HepG2 (cell line): Measurements from ENCODE around the gene SMIM24. TPM values are rescaled to one million over a fixed set of nuclear protein-coding genes. Genes with fewer than 3 reads are reported as not detected.

Experiments used
- HNRNPK ChIP-seq: fragments of 200-400 bp; formaldehyde crosslinking; IDR thresholded peaks from 2 replicates; pipeline ENCODE4 v1.6.1; 2018; ENCODE audit warnings: low read length, low read depth, moderate library complexity, mild to moderate bottlenecking; ENCODE audit not compliant: poor library complexity, severe bottlenecking
- JUNB ChIP-seq: sonication (generic); formaldehyde crosslinking; IDR thresholded peaks from 2 replicates; pipeline ENCODE4 v1.8.0; 2022; ENCODE audit warnings: missing genetic modification reagents, mild to moderate bottlenecking, borderline replicate concordance
- MYC ChIP-seq: sonication (generic); formaldehyde crosslinking; IDR thresholded peaks from 2 replicates; pipeline ENCODE4 v1.9.0; 2021; ENCODE audit warnings: missing genetic modification reagents, borderline replicate concordance
- SIX4 ChIP-seq: sonication (generic); formaldehyde crosslinking; IDR thresholded peaks from 2 replicates; pipeline ENCODE4 v1.4.0; 2020; ENCODE audit warnings: missing genetic modification reagents
- SMYD3 ChIP-seq: sonication (generic); formaldehyde crosslinking; IDR thresholded peaks from 2 replicates; pipeline ENCODE4 v1.8.1; 2023; ENCODE audit warnings: mild to moderate bottlenecking, missing genetic modification reagents
- ZBTB20 ChIP-seq: sonication (generic); formaldehyde crosslinking; IDR thresholded peaks from 2 replicates; pipeline ENCODE4 v1.8.1; 2023; ENCODE audit warnings: missing genetic modification reagents, low read depth, mild to moderate bottlenecking, borderline replicate concordance
- ZNF496 ChIP-seq: sonication (generic); formaldehyde crosslinking; IDR thresholded peaks from 2 replicates; pipeline ENCODE4 v1.8.1; 2023; ENCODE audit warnings: mild to moderate bottlenecking, moderate library complexity, missing genetic modification reagents; ENCODE audit not compliant: insufficient replicate concordance
- ZZZ3 ChIP-seq: sonication (generic); formaldehyde crosslinking; IDR thresholded peaks from 2 replicates; pipeline ENCODE4 v1.4.0; 2020; ENCODE audit warnings: missing genetic modification reagents, mild to moderate bottlenecking, borderline replicate concordance
- polyA plus RNA-seq, 8 experiments: library from polyadenylated mRNA; depleted of rRNA in 3 of 8; stranded (reverse) in 7 of 8; unstranded in 1 of 8; fragments of >200 nt; fragmentation: Illumina TruSeq in 4 of 8; extraction: Trizol in 4 of 8; gene quantifications; 2 replicates each; pipeline versions ENCODE4 v1.2.1 to v1.2.3, GENCODE V29; 2011 to 2016; ENCODE audit warnings: low read depth in 4 of 8, missing spikeins in 1 of 8, mixed read lengths in 1 of 8; ENCODE audit not compliant: insufficient read depth in 1 of 8
- total RNA-seq, 5 experiments: library from RNA; depleted of rRNA; stranded (reverse); fragments of >200 nt; fragmentation: Illumina TruSeq; extraction: Trizol; gene quantifications; 2 replicates each; pipeline ENCODE4 v1.2.3, GENCODE V29; 2016; ENCODE audit warnings: low read depth in 1 of 5
- TF ChIP-seq, protein P1 (sequence below): sonication (generic); formaldehyde crosslinking; IDR thresholded peaks from 2 replicates; pipeline ENCODE4 v1.5.0; 2020; ENCODE audit warnings: mild to moderate bottlenecking, missing genetic modification reagents, borderline replicate concordance
- TF ChIP-seq, protein P2 (sequence below): sonication (generic); formaldehyde crosslinking; IDR thresholded peaks from 2 replicates; pipeline ENCODE4 v1.5.1; 2020; ENCODE audit warnings: missing genetic modification reagents, mild to moderate bottlenecking, borderline replicate concordance
- TF ChIP-seq, protein P3 (sequence below): sonication (generic); formaldehyde crosslinking; IDR thresholded peaks from 2 replicates; pipeline ENCODE4 v1.4.0; 2020; ENCODE audit warnings: missing genetic modification reagents
- TF ChIP-seq, protein P4 (sequence below): sonication (generic); formaldehyde crosslinking; IDR thresholded peaks from 2 replicates; pipeline ENCODE4 v1.4.0; 2020; ENCODE audit warnings: missing genetic modification reagents
- TF ChIP-seq, protein P5 (sequence below): sonication (generic); formaldehyde crosslinking; IDR thresholded peaks from 2 replicates; pipeline ENCODE4 v1.4.0; 2020; ENCODE audit warnings: mild to moderate bottlenecking, missing genetic modification reagents
- TF ChIP-seq, protein P6 (sequence below): sonication (generic); formaldehyde crosslinking; IDR thresholded peaks from 2 replicates; pipeline ENCODE4 v1.8.1; 2022; ENCODE audit warnings: low read depth, mild to moderate bottlenecking, missing genetic modification reagents

SMIM24 gene
- total and polyA plus RNA-seq, 2 of the 13 experiments (the other 11 are each of a cell fraction or from before 2014, with no cell fraction given): 11.2 to 70.6 TPM

DNA sequence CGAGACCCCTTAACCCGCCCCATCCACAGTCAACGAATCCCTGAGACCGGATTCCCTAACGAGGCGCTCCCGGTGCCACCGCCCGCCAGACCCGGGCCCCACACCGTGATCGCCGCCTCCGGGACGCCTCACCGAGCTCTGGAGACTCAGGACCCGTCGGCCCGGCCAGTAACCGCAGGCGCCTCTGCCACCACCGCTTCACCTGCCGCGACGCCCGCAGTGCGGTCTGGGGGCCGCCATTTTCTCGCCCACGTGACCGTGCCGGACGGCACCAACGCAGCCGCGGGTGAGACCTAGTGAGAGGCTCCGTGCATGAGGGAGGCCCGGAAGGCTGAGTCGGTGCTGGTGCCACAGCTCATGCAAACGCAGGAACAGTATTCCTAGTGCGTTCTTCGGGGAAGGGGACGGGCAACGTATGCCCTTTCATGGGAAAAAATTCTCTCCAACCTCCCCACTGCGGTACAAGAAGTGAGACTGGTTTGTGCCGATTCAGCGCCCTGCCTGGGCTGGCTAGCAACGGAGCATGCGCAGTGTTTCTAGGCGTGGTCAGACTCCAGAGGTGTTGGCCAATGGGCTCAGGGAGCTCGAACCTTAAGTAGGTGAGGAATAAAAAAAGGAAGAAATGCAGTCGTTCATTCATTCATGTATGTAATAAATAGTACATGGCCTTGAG, 20.2 kb upstream of the SMIM24 start, which contains the start of gene DOHH (continued):
- TF ChIP-seq, protein P1, sequence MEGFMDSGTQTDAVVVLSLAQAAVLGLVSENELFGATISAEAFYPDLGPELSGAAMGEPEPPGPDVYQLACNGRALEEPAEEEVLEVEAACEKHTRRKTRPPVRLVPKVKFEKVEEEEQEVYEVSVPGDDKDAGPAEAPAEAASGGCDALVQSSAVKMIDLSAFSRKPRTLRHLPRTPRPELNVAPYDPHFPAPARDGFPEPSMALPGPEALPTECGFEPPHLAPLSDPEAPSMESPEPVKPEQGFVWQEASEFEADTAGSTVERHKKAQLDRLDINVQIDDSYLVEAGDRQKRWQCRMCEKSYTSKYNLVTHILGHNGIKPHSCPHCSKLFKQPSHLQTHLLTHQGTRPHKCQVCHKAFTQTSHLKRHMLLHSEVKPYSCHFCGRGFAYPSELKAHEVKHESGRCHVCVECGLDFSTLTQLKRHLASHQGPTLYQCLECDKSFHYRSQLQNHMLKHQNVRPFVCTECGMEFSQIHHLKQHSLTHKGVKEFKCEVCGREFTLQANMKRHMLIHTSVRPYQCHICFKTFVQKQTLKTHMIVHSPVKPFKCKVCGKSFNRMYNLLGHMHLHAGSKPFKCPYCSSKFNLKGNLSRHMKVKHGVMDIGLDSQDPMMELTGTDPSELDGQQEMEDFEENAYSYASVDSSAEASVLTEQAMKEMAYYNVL (CRISPR knock-in tag): no peak; the same call in 1 of the 2 replicates
- TF ChIP-seq HNRNPK (no peak), ZZZ3 (CRISPR knock-in tag) (no peak), ZNF496 (no peak), ZBTB20 (CRISPR knock-in tag) (no peak), MYC (CRISPR knock-in tag) (peak; percentile 93), SIX4 (no peak), SMYD3 (CRISPR knock-in tag) (no peak), JUNB (CRISPR knock-in tag) (no peak)
- TF ChIP-seq, protein P2, sequence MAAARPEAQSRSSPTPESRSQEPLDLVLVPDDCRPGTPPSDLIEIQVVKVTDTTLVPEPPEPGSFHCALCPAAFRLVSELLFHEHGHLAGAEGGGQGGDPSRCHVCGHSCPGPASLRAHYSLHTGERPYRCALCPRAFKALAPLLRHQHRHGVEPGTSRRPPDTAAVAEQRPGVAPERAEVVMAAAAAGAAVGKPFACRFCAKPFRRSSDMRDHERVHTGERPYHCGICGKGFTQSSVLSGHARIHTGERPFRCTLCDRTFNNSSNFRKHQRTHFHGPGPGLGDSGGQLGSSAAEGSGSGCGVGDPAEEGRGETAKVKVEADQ (CRISPR knock-in tag): peak; percentile 80; the same call in 1 of the 2 replicates
- TF ChIP-seq, protein P3, sequence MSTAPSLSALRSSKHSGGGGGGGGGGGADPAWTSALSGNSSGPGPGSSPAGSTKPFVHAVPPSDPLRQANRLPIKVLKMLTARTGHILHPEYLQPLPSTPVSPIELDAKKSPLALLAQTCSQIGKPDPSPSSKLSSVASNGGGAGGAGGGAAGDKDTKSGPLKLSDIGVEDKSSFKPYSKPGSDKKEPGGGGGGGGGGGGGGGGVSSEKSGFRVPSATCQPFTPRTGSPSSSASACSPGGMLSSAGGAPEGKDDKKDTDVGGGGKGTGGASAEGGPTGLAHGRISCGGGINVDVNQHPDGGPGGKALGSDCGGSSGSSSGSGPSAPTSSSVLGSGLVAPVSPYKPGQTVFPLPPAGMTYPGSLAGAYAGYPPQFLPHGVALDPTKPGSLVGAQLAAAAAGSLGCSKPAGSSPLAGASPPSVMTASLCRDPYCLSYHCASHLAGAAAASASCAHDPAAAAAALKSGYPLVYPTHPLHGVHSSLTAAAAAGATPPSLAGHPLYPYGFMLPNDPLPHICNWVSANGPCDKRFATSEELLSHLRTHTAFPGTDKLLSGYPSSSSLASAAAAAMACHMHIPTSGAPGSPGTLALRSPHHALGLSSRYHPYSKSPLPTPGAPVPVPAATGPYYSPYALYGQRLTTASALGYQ (CRISPR knock-in tag): no peak
- TF ChIP-seq, protein P4, sequence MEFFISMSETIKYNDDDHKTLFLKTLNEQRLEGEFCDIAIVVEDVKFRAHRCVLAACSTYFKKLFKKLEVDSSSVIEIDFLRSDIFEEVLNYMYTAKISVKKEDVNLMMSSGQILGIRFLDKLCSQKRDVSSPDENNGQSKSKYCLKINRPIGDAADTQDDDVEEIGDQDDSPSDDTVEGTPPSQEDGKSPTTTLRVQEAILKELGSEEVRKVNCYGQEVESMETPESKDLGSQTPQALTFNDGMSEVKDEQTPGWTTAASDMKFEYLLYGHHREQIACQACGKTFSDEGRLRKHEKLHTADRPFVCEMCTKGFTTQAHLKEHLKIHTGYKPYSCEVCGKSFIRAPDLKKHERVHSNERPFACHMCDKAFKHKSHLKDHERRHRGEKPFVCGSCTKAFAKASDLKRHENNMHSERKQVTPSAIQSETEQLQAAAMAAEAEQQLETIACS (CRISPR knock-in tag): no peak
- TF ChIP-seq, protein P5, sequence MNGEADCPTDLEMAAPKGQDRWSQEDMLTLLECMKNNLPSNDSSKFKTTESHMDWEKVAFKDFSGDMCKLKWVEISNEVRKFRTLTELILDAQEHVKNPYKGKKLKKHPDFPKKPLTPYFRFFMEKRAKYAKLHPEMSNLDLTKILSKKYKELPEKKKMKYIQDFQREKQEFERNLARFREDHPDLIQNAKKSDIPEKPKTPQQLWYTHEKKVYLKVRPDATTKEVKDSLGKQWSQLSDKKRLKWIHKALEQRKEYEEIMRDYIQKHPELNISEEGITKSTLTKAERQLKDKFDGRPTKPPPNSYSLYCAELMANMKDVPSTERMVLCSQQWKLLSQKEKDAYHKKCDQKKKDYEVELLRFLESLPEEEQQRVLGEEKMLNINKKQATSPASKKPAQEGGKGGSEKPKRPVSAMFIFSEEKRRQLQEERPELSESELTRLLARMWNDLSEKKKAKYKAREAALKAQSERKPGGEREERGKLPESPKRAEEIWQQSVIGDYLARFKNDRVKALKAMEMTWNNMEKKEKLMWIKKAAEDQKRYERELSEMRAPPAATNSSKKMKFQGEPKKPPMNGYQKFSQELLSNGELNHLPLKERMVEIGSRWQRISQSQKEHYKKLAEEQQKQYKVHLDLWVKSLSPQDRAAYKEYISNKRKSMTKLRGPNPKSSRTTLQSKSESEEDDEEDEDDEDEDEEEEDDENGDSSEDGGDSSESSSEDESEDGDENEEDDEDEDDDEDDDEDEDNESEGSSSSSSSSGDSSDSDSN (CRISPR knock-in tag): peak; percentile 66
- TF ChIP-seq, protein P6, sequence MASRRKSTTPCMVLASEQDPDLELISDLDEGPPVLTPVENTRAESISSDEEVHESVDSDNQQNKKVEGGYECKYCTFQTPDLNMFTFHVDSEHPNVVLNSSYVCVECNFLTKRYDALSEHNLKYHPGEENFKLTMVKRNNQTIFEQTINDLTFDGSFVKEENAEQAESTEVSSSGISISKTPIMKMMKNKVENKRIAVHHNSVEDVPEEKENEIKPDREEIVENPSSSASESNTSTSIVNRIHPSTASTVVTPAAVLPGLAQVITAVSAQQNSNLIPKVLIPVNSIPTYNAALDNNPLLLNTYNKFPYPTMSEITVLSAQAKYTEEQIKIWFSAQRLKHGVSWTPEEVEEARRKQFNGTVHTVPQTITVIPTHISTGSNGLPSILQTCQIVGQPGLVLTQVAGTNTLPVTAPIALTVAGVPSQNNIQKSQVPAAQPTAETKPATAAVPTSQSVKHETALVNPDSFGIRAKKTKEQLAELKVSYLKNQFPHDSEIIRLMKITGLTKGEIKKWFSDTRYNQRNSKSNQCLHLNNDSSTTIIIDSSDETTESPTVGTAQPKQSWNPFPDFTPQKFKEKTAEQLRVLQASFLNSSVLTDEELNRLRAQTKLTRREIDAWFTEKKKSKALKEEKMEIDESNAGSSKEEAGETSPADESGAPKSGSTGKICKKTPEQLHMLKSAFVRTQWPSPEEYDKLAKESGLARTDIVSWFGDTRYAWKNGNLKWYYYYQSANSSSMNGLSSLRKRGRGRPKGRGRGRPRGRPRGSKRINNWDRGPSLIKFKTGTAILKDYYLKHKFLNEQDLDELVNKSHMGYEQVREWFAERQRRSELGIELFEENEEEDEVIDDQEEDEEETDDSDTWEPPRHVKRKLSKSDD (CRISPR knock-in tag): peak; percentile 89; the same call in 1 of the 2 replicates
